GM12892 (cell line): ENCODE data around the gene HSF5.

Experiments used
- POLR2A ChIP-seq: IDR thresholded peaks from 2 replicates; pipeline ENCODE4 v1.6.1; 2011; ENCODE audit warnings: low read depth, low read length, control low read depth
- POLR2AphosphoS5 ChIP-seq: IDR thresholded peaks from 2 replicates; pipeline ENCODE4 v1.6.1; 2011; ENCODE audit warnings: low read depth, low read length, control low read depth

DNA sequence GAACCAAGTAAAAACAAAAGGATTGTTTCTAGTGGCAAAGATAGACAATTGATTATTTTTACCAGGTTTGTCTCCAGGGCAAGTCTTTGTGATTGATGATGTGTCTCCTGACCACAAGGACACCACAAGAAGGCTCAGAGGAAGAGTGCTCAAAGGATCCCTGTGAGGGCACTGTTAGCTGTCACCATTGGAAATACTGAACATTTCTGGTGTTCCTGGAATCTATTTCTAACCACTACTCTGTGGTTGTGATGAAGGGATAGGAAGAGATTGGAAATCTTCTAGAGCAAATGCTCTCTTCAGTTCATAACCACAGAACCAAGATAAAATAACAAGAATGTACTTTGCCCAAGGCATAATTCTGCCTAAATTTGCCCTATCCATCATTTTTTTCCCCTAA lies 86.2 kb downstream of the HSF5 start:
- no peak for TF ChIP-seq POLR2A
- TF ChIP-seq POLR2AphosphoS5: no peak
